PC-3 (cell line): Measurements from ENCODE around the gene PDS5A.

Experiments
- CTCF ChIP-seq: fragments of 300-600 bp; sonication (generic); conservative IDR thresholded peaks from 2 replicates; pipeline ENCODE4 v1.5.1; 2017; ENCODE audit warnings: antibody characterized with exemption, low read depth, mild to moderate bottlenecking, low read length
- EZH2 ChIP-seq: fragments of 300-600 bp; sonication (generic); IDR thresholded peaks from one replicate; pipeline ENCODE4 v1.6.1; 2017; ENCODE audit warnings: antibody characterized with exemption, mild to moderate bottlenecking, low read length; ENCODE audit not compliant: unreplicated experiment
- EZH2phosphoT487 ChIP-seq: fragments of 300-600 bp; sonication (generic); IDR thresholded peaks from 2 replicates; pipeline ENCODE4 v1.6.1; 2018; ENCODE audit warnings: mild to moderate bottlenecking, antibody characterized with exemption, low read length, borderline replicate concordance

GRCh38 chr4:39950861-39951481, 26.7 kb downstream of the PDS5A start:
- TF ChIP-seq CTCF, result no peak
- TF ChIP-seq EZH2phosphoT487, result no peak
- TF ChIP-seq EZH2, result no peak
